IPS DF 4.7 (cell line): ENCODE measurements around the gene TNFRSF9.
"Not testable (repeated sequence)": the region's sequence is repeated elsewhere in the genome, so short reads cannot be mapped to it uniquely, and the experiment has no call there.

Experiments used
- DNase-seq: peaks from one replicate; pipeline ENCODE4 v3.0.0-alpha.2; 2013; ENCODE audit warnings: low spot score; ENCODE audit errors: extremely low read depth

TNFRSF9 gene

GRCh38 chr1:7940745-7941436 is at the start of gene TNFRSF9:
Gene TNFRSF9, minus strand, starts transcription at chr1:7940839. Its CDS starts 845 bp downstream, at chr1:7939994.
- no peak for DNase-seq

GRCh38 chr1:7989762-7990428 is 49.3 kb upstream of the TNFRSF9 start:
- DNase-seq = no peak

- no peak for DNase-seq
Measured at GRCh38 chr1:7988576-7988975, 47.9 kb upstream of the TNFRSF9 start.

- no peak for DNase-seq
Measured at GRCh38 chr1:7987528-7987927, 46.9 kb upstream of the TNFRSF9 start.

- no peak for DNase-seq
Measured at GRCh38 chr1:7985851-7986612, 45.4 kb upstream of the TNFRSF9 start.

- no peak for DNase-seq
Measured at GRCh38 chr1:7984811-7985210, 44.2 kb upstream of the TNFRSF9 start.

- no peak for DNase-seq
Measured at GRCh38 chr1:7983086-7983778, 42.6 kb upstream of the TNFRSF9 start.

- no peak for DNase-seq
Measured at GRCh38 chr1:7980984-7981383, 40.3 kb upstream of the TNFRSF9 start.

GRCh38 chr1:7975212-7975865 is 34.7 kb upstream of the TNFRSF9 start:
- DNase-seq = peak; percentile 62

- no peak for DNase-seq
Measured at GRCh38 chr1:7973086-7973485, 32.4 kb upstream of the TNFRSF9 start.

GRCh38 chr1:7972285-7972684 is 31.6 kb upstream of the TNFRSF9 start:
- no peak for DNase-seq

GRCh38 chr1:7971024-7971423 is 30.4 kb upstream of the TNFRSF9 start:
- DNase-seq = no peak

GRCh38 chr1:7970246-7970645 is 29.6 kb upstream of the TNFRSF9 start:
- DNase-seq = no peak

- no peak for DNase-seq
Measured at GRCh38 chr1:7967651-7968050, 27.0 kb upstream of the TNFRSF9 start.

GRCh38 chr1:7967196-7967595 is 26.6 kb upstream of the TNFRSF9 start:
- no peak for DNase-seq

GRCh38 chr1:7964476-7964875 is 23.8 kb upstream of the TNFRSF9 start:
- no peak for DNase-seq

GRCh38 chr1:7963841-7964240 is 23.2 kb upstream of the TNFRSF9 start:
- DNase-seq = not testable (repeated sequence)

- DNase-seq = not testable (repeated sequence)
Measured at GRCh38 chr1:7963378-7963730, 22.7 kb upstream of the TNFRSF9 start.

- no peak for DNase-seq
Measured at GRCh38 chr1:7962636-7963377, 22.2 kb upstream of the TNFRSF9 start.

- DNase-seq = no peak
Measured at GRCh38 chr1:7962014-7962335, 21.3 kb upstream of the TNFRSF9 start.
